T-helper 9 cell (primary cell): ENCODE measurements around the gene L3MBTL4.
"Not testable (repeated sequence)": the region's sequence is repeated elsewhere in the genome, so short reads cannot be mapped to it uniquely, and the experiment has no call there.

Source experiments
- DNase-seq: peaks from one replicate; pipeline ENCODE4 v3.0.0-alpha.2; 2020

Gene L3MBTL4

GRCh38 chr18:6406075-6406909, 8.4 kb downstream of the L3MBTL4 start:
- DNase-seq, result no peak

- DNase-seq, result no peak
Measured at GRCh38 chr18:6405237-6406074, 9.3 kb downstream of the L3MBTL4 start.

DNA sequence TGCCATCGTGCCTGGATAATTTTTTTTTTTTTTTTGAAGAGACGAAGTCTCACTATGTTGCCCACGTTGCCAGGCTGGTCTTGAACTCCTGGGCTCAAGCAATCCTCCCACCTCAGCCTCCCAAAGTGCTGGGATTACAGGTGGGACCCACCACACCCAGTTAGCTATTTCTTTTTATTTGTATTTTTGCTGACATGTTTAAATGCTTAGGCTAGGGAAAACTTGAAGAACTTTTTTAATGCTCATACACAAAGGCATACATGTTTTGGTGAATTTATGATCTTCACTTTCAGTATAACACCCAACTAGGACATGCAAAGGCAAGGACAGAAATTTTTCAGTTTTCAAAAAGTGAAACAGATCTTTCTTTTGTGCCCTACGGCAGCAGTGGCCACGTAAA, 9.9 kb downstream of the L3MBTL4 start:
- DNase-seq, result no peak

DNA sequence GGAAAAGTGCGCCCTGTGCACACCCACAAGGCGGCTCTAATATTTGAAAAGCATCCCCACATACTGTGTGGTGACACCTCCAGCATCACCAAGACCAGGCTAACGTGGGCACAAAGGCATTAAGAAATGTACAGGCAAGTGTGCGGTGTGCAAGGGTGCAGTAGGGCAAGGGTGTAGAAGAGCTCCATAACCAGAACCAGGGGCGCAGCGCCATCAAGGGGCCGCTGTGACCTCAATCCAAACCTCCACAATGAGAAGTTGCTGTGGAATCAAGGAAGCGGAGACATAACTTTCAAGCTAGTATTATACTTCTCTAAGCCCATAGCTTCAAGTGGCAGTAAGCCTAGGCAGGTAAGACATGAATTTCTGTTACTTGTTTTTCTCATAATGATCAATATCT, 13.0 kb downstream of the L3MBTL4 start:
- DNase-seq, result no peak

DNA sequence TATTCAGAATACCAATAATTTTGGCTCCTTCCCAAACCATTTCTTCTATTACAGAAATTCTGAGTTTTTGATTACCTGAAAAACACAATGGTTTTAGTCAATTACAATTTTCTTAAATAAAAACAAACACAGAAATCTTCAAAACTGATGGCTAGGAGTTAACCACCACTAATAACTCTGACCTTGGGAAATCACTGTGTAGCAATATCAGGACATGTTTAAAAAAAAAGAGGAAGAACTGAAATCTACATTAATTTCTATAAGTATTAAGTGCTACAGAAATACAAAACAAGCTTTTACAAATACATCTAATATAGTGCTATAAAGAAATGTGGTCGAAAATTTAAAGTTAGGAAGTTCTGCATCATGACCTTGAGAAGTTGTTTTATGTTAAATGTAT, 14.9 kb downstream of the L3MBTL4 start:
- no peak for DNase-seq

GRCh38 chr18:6397931-6398566, 16.7 kb downstream of the L3MBTL4 start:
- no peak for DNase-seq

DNA sequence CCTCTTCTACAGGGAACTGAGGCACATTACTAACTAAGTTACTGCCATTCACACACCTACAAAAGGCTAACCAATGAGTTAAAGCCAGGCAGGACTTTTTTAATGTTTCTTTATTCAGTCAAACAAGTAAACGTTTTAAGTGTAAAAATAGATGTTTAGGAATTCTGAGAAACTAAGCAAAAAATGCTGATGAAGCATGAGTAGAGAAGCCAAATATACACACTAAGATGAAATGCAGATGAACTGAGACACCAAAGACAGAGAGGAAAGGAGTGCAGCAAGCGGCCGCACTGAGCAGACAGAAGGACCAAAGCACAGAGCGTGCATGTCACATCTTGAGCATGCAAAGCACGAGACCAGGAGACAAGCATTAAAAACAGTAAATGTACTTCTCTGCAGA, 17.9 kb downstream of the L3MBTL4 start:
- DNase-seq, result no peak

- DNase-seq, result no peak
Measured at GRCh38 chr18:6396276-6396675, 18.4 kb downstream of the L3MBTL4 start.

GRCh38 chr18:6389005-6389404, 25.7 kb downstream of the L3MBTL4 start:
- DNase-seq, result no peak

- no peak for DNase-seq
Measured at GRCh38 chr18:6382963-6383362, 31.7 kb downstream of the L3MBTL4 start.

DNA sequence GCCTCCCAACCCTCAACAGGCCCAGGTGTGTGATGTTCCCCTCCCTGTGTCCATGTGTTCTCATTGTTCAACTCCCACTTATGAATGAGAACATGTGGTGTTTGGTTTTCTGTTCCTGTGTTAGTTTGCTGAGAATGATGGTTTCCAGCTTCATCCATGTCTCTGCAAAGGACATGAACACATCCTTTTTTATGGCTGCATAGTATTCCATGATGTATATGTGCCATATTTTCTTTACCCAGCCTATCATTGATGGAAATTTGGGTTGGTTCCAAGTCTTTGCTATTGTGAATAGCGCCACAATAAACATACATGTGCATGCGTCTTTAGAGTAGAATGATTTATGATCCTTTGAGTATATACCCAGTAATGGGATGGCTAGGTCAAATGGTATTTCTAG, 37.2 kb downstream of the L3MBTL4 start:
- not testable (repeated sequence) for DNase-seq

GRCh38 chr18:6376433-6377229, 38.1 kb downstream of the L3MBTL4 start:
- DNase-seq, result no peak

GRCh38 chr18:6374935-6375529, 39.7 kb downstream of the L3MBTL4 start:
- DNase-seq, result no peak

DNA sequence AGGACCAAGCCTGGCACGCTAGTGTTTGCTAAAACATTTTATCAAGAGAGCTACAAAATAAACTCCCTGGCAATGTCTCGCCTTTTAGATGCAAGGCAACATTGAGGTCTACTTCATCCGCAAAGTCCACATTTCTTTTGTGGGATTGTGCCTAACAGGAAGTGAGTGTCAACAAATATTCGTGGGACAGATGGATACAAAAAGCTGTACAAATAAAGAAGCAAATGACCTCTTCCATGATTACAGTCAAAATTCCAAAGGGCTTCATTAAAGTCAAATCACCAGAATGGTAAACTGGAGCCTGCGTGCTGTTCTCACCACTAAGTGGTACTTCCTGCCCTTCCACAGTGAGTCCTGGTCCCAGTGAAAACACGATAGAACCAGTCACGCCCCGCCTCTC, 40.4 kb downstream of the L3MBTL4 start:
- DNase-seq, result no peak

- DNase-seq, result no peak
Measured at GRCh38 chr18:6373187-6373586, 41.5 kb downstream of the L3MBTL4 start.

DNA sequence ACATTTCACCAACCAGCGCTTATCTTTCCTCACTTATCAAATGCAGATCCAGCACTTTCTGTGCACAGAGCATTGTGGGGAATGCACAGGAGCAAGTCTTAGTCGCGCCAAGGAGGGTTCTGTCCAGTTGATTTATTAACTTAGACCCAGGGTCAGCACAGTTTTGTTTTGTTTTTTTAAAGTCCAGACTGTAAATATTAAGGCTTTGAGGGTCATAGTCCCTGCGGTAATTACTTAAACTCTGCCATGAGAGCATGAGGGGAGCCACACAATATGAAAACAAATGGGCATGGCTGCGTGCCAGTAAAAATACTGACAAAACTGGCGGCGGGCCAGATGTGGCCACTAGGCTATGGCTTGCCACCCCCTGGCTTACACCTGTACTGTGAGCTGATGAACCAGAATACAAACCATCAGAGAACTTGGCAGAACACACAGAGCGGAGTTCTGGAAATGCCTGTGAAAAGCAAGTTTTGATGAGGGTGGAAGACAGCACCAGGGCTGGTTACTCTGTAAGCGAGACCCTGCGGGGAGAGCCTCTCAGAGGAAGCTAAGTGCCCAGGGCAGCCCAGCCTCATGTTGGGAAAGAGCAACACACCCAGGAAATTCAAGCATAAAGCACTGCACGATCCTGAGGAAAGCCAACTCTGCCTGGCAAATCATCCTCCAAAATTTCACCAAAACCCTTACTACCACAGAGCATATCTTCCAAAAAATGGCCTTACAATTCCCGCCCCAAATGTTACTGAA, 43.6 kb downstream of the L3MBTL4 start:
- DNase-seq, result no peak

GRCh38 chr18:6370410-6370809, 44.3 kb downstream of the L3MBTL4 start:
- DNase-seq, result no peak

DNA sequence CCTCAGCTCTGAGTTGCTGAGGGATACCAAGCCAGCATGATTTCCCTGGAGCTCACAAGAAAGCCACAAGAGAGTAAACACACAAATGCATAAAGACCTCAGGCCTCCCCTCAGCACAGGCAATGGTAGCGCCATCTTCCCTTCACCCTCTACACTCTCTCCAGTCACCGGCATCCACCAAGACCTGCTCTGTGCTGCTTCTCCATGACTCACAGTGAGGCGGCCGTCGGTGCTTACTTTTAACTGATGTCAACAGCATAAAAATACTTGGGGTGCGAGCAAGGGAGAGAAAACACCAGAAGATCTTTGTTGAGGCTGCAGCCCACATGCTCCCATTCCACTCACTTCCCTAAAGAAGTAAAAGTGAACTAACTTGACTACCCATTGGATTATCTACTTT, 46.7 kb downstream of the L3MBTL4 start:
- DNase-seq, result no peak

DNA sequence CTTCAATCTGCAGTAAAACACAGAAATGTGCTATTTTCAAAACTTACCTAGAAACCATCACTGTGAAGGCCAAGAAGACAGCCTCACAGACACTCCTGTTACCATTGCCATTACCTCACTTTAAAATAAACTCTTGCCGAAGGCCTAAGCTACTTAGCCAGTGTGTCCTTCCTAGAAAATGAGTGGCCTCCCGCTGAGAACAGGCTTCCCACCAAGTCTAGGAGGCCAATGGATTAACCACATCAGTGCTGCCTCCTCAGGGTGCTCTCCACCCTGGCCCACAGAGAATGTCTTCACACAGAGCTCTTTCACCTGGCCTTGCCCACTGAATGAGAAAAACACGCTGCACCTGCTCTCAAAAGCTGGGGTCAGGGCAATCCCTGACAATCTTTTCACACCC, 47.5 kb downstream of the L3MBTL4 start:
- DNase-seq, result no peak

DNA sequence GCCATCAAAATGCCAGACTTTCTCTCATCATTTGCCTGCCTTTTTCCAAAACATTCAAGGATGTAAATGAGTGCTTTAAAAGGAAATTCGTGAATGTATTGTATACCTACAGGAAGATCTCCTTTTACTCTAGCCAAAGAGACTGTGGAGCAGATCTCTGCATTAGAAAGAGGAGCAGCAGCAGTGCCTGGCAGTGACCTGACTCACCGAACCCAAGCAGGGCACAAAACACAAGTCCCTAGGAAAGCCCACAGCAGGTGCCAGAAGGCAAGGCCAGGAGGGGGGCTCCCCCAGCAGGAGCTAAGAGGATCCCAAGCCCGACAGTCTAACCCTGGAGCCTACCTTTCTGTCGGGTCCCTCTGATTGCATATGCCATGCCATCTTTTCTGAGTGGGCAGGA, 47.9 kb downstream of the L3MBTL4 start:
- no peak for DNase-seq

DNA sequence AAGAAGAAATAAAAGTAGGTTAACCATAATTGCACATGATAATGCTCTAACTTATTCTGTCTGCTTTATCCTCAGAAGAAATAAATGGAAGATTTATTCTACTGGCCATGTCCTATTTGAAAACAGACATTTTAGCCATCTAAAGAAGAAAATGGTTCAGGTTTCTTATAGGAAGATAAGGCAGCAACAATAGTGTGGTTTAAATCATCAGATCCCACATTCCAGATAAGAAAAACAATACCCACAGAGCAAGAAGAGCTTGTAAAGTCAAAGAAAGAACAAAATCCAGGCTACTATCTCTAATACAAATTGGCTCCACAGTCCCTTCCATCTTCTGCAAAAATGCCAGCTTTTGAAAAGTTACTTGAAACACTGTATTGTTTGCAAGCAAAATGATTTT, 49.3 kb downstream of the L3MBTL4 start:
- DNase-seq, result no peak

DNA sequence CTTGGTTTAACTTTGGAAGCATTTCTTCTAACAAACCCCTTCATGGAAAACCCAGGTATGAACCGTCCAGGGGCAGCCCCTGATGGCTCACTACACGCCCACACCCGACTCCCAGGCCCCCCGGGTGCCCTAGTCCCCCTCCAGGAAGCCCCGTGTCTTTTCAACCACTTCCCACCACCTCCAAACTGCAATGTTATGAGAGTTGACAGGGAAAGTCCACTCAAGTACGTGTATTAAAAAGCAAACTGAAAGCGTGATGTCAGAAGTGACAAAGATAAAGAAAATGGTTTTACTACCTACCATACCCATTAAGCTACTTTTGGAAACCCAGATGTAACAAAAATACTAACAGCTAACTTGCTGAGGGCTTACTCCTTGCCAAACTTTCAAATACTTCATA, 51.5 kb downstream of the L3MBTL4 start:
- DNase-seq, result no peak
